Activated CD4-positive, CD25-positive, alpha-beta regulatory T cell treated with anti-CD3 and anti-CD28 coated beads, Interleukin-2, amount 50 U/mL, for 24 hours (primary cell): ENCODE measurements around the gene C9orf50.

Experiments
- ATAC-seq, 2 donors: fragments of 150-1000 bp; cut with Tn5 transposase; one replicate each; pipeline ENCODE4 v1.10.0; 2021; ENCODE audit warnings: mild to moderate bottlenecking in 1 of 2, moderate library complexity in 1 of 2

C9orf50 gene

DNA sequence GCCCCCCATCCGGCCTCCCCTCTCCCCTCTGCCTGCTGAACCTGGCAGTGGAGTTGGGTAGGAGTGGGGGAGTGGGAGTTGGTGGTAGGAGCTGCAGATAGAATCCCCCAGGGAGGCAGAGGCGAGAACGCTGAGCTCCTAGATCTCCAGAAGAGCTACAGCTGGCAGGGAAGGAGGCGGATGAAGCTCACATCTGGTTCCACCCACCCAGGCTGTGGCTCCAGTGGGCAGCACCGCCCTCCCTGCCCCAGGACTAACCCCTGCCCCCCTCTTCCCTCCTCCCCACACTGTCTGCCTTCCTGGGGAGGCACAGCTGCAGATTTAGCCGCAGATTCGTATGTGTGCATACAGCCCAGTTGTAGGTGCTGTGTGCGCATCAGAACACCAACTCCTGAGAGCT is 34.2 kb downstream of the C9orf50 start:
- no peak for ATAC-seq

DNA sequence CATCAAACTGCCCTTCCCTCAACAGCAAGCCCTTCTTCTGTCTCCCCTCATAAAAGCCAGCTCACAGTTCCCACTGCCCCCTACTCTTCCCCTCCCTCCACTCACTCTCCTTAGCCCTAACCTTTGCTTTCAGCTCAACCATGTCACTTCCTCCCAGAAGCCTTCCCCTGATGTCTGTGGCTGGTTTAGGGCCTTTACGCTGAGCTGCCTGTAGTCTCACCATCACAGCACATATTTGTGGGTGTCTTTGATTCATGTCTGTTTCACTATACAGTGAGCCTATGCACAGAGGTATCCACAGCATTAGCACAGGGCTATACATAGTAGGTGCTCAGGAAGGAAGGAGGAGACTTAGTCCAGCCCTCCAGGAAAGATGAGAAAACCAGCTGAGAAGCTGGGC is 34.7 kb downstream of the C9orf50 start:
- peak in 1 of 2 donors; percentile 32 for ATAC-seq

DNA sequence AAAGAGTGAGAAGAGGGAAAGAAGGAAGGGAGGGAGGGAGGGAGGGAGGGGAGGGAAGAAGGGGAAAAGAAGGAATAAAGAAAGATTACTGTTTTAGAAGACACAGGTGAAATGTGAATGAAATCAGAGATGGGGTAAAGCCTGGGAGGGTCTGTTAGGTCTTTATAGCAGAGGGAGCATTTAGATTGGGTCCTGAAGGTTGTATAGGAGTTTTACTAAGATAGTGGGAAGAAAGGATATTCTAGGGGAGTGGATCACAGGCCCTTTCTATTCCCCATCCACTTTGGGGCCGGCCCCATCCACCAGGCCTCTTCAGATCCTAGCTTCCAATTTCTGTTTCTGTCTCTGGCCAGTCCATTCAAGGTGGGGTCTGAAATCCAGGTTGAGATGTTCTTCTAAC is 35.5 kb downstream of the C9orf50 start:
- ATAC-seq, result no peak

DNA sequence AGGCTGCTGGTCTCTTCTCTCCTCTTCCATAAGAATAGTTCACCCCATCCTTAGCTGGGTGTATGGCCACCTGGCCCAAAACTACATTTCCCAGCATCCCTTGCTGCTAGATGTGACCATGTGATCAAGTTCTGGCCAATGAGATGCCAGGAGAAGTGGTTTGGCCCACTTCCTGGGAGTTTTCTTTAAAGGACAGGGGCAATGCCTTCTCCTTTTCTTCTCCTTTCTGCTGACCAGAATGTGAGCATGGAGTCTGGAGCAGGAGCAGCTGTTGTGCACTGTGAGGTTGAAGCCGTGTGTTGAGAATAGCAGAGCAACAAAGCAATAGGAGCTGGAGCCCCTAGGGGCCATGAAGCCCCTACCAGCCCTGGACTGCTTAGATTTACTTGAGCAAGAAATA is 36.8 kb downstream of the C9orf50 start:
- peak; percentile 51 to 63 for ATAC-seq

DNA sequence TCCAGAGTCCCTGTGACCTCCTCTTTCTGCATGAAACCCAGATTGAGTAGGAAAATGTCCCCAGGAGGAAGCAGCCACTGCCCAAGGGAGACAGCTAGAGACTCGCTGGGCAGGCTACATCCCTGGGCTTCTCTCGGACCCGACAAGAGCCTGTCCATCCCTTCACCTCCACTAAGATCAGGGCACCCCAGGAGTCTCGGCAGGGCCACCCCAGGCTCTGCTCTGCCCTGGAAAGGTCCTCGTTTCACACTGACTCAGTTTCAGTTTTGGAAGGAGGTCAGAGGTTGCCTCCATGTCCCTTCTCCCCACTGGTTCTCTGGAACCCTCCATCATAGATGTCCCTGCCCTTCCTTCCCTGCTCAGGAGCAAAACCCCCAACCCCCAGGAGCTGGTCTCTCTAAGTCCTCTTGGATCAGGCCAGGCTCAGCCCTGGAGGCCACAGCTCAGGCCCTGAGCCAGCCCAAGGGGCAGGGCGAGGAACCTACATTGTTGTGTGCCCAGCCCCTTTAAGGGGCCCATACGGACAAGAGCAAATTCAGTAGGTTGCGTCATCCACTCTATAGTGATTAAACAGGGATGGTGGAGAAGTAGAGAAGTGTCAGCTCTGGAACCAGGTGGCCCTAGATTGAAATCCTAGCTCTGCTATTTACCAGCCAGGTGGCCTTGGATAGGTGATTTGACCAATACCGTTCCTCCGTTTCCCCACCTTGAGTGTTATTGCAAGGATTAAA is 37.4 kb downstream of the C9orf50 start:
- ATAC-seq, result no peak

- ATAC-seq, result peak; percentile 47 to 69
Observed at GRCh38 chr9:129582855-129583254, 38.0 kb downstream of the C9orf50 start.

DNA sequence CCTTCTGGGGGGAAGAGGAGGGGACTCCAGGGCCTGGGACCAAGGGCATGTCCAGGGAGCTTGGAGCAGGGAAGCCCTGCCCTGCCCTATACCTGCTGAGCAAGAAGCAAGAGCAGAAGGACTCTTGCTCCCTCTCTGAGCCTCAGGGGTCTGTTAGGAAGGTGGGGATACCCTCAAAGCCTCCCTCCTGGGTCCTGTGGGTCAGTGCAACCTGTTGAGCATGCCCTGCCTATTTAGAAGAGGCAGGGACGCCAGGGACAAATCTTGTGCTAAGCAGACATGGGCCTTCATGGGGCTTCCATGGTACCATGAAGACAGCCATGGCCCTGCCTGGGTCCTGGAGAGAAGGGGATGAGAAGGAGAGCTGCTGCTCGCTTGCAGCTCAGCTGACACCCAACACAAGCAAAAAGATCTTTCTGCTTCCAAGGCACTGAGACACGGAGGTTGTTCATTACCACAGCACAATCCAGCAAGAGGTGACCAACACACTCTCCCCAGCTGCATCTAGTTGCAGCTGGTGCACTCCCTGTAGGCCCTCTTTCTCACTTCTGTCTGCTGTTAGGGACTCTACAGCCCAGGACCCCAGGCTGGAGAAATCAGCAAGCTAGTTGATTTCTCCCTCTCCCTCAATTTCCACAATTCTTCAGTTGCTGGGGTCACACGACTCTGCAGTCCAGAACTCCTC is 39.3 kb downstream of the C9orf50 start:
- no peak for ATAC-seq

GRCh38 chr9:129580211-129580915 is 40.5 kb downstream of the C9orf50 start:
- peak; percentile 55 to 60 for ATAC-seq

- no peak for ATAC-seq
Observed at GRCh38 chr9:129579294-129579693, 41.6 kb downstream of the C9orf50 start.

DNA sequence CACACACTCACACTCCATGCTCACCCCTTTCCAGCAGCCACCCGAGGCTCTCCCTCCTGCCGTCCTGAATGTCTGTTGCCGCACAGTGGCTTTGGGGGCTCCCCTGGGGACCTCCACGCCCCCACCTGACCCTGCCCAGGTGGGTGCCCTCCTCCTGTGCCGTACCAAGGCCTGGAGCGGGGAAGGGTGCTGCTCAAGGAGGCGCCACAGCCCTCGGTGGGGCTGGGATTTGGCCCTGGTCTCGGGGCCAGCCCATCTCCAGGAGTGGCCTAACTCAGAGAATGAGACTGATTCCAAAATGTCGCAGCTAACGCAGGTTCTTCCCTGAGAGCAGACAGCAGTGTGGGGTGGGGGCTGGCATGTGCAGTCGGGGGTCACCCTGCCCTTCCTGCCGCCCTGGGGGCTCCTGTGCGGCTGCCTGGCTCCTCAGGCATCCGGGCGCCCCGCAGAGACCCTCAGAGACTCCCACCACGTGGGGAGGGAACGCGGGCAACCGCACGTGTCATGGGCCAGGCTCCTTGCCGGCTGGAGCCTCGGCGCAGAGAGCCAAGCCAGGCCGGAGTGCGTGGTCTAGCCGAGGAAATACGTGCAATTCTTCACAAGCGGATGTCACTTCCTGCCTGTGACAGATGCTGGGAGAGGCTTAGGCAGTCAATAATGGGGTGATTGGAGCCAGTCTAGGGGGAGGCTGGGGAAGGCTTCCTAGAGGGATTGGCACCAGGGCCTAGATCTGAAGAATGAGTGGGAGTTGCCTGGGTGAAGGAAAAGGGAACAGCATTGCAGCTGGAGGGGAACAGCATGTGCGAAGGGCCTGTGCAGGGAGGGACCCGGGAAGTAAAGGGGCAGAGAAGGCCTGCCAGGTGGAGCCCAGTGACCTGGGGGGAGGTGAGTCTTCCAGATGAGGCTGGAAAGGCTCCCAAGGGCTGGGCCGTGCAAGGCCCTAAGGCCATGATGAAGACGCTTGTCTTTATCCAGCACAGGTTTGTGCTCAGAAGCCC is 44.1 kb downstream of the C9orf50 start:
- no peak for ATAC-seq

DNA sequence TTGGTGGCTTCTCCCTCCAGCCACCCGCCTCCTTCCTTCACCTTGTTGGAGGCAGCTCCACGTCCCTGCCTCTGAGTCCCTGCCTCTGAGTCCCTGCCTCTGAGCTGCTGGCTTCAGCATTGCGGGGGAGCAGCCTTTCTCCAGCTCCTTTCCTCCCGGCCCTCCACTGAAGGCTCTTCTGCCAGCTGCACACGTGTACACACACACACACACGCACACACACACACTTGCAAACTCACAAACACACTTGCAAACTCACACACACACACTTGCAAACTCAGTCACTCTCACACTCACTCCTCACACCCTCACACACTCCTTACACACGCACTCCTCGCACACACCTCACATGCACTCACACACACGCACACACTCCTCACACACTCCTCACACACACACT is 45.1 kb downstream of the C9orf50 start:
- ATAC-seq, result no peak

GRCh38 chr9:129574911-129575585 is 45.9 kb downstream of the C9orf50 start:
- ATAC-seq, result no peak

- ATAC-seq, result no peak
Observed at GRCh38 chr9:129573977-129574376, 46.9 kb downstream of the C9orf50 start.

DNA sequence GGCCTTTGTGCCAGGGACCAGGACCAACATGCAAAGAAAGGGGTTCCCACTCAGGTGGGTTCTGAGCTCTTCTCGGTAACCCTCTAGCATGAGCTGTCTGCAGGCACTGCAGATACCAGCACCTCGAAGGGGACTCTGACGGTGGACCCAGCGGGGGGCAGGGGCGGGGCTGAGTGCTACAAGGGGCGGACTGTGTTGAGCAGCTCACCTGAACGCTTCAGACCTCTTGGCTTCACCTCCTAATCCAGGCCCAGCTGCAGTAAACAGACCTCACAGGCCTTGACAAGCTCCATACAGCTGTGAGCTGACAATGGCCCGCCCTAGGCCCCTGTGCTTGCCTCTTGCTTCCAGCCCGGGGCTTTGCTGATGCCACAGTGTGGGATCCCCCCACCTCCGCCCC is 48.4 kb downstream of the C9orf50 start:
- no peak for ATAC-seq

DNA sequence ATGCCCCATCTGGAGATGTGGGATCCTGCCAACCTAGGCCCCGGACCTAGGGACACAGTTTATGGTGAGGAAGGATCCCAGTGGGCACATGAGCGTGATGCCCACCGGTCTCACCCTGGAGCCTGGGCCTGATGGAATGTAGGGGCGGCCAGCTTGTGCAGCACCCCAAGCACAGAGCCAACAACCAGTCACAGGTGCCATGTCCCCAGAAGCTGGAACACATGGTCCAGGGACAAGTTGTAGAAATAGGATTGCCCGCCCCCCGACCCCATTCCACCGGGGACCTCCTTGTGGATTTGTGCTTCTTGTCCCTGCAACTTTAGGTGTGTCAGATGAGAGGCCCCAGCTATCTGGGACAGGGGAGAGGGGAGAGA is 48.9 kb downstream of the C9orf50 start:
- no peak for ATAC-seq

DNA sequence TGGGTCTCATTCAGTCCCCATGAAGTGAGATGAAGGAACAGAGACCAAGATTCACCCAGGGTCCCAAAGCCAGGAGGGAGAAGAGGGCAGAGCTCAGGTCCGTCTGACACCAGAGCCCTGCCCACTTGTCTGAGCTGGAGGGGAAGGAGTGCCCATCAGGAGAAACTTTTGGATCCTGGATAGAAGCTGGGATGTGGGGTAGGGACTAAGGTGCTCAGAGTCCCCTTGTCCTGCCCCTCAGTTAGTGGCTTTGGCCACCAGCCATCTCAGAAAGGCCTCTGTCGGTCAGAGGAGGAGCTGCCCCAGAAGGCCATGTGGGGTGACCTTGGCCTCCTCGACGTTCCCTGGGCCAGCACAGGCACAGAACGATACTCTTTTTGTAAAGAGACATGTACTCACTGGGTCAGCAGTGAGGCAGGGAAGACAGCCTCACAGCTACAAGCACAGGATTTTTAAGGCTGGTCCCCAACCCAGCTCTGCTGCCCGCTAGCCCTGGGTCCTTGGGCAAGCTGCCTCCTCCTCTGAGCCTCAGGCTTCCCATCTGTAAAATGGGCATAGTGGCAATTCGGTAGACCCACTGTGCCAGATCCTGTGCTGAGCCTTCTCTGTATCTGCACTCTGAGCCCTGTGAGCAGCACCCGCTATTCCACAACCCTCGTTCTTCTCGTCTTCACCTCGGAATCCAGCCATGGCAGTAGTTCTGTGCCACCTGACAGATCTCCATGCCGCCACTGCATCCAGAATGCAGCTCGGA is 49.4 kb downstream of the C9orf50 start:
- no peak for ATAC-seq

DNA sequence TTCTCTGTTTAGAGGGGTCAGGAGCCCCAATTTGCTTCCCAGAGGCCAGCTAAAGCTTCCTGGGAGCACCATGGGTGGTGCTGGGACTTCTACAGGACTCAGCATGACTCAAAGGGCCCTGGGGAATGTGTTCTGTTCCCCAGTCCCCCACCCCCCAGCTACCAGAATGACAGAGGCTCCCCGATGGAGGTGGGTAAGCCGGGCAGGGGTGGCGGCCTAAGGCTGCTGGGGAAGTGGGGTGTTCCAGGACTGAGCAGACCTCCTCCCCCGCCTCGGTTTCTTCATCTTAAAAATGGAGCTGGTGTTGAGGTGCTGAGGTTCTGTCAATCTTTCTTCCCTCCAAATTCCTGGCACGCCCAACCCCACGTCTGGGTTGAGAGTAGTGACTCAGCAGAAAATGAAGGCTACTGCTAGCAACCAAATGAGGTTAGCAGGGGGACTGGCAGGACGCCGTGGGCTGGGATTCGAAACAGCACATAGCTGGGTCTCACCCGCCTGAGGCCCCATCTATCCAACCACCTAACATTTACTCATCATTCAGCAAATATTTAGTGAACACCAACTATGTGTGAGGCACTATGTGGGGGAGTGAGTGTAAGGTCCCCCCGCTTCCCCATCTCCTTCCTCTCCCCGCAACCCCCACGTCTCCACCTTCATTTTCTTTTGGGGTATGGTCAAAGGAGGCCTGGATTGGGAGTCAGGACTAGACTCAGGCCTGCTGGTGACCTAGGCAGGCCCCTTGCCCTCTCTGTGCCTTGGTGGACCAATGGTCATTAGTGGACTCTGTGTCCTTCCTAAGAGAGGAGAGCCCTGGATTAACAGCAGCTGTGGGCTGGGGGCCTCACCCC is 50.2 kb downstream of the C9orf50 start:
- peak in 1 of 2 donors; percentile 41 for ATAC-seq

- ATAC-seq, result no peak
Observed at GRCh38 chr9:129569502-129570449, 51.1 kb downstream of the C9orf50 start.
